ENCODE data around the gene GRAMD1B.

DNA sequence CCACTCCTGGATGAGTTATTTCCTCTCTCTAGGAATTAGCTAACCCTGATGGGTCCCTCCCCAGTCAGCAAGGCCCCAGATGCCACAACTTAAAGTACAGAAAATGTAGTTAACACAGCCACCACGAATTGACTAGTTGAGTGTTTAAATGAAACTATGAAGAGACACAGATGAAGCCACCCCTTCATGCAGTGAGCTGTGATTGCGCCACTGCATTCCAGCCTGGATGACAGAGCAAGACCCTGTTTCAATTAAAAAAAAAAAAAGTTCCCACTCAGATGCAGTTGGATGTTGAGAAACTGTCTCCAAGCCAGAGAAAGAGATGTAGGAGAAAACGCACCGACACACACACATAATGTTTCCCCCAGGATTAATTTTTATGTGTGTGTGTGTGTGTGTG lies 171.1 kb downstream of the GRAMD1B start:
- no peak for TF ChIP-seq POLR2A (IDR thresholded peaks at IDR 0.05)
- TF ChIP-seq, protein P1, sequence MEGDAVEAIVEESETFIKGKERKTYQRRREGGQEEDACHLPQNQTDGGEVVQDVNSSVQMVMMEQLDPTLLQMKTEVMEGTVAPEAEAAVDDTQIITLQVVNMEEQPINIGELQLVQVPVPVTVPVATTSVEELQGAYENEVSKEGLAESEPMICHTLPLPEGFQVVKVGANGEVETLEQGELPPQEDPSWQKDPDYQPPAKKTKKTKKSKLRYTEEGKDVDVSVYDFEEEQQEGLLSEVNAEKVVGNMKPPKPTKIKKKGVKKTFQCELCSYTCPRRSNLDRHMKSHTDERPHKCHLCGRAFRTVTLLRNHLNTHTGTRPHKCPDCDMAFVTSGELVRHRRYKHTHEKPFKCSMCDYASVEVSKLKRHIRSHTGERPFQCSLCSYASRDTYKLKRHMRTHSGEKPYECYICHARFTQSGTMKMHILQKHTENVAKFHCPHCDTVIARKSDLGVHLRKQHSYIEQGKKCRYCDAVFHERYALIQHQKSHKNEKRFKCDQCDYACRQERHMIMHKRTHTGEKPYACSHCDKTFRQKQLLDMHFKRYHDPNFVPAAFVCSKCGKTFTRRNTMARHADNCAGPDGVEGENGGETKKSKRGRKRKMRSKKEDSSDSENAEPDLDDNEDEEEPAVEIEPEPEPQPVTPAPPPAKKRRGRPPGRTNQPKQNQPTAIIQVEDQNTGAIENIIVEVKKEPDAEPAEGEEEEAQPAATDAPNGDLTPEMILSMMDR (IDR thresholded peaks at IDR 0.05) = no peak
